ENCODE measurements around the gene SRRM4.

- TF ChIP-seq CTCF (IDR thresholded peaks at IDR 0.05 in 8 of 11, conservative IDR thresholded peaks at IDR 0.05 in 3 of 11) (no peak), POLR2A (IDR thresholded peaks at IDR 0.05) (no peak), POLR2AphosphoS5 (IDR thresholded peaks at IDR 0.05) (no peak)
Measured at GRCh38 chr12:118981285-118982211, at the start of gene SRRM4.
